K562 (cell line): ENCODE data around the gene CYFIP2. TPM values are rescaled to one million over a fixed set of nuclear protein-coding genes. Genes with fewer than 3 reads are reported as not detected.
A peak's percentile ranks its signal among the peaks of the same experiment; 100 is the strongest.

ENCODE experiments used
- ATAC-seq: fragments of 200-7000 bp; cut with Tn5 transposase; 3 replicates; pipeline ENCODE4 v1.9.1; 2020; ENCODE audit warnings: moderate library complexity
- BruUV-seq: library from RNA; stranded (reverse); fragments of 400-500 nt; replicated peaks from 2 replicates; lab custom pipeline; 2021; lab: Mats Ljungman, UMichigan
- CTCF ChIA-PET: fragments of 300-600 bp; formaldehyde crosslinking; extraction: SDS; loops from one replicate; lab custom pipeline; 2021; ENCODE audit warnings: low intra/inter-chr PET ratio; lab: Yijun Ruan, JAX
- POLR2A ChIA-PET: fragments of 300-600, 350-650 bp; sonication (Branson Sonifier 250); formaldehyde crosslinking; extraction: SDS; loops from one replicate; lab custom pipeline; 2021; ENCODE audit warnings: antibody characterized with exemption, inconsistent platforms; lab: Yijun Ruan, JAX
- DNase-seq, 4 experiments: peaks; one replicate each; pipeline versions ENCODE4 v3.0.0 to v3.0.0-alpha.2; 2011 to 2018; ENCODE audit warnings: low spot score in 3 of 4, mixed read lengths in 3 of 4; ENCODE audit errors: extremely low read depth in 1 of 4
- FAIRE-seq: peaks from 2 replicates; lab custom pipeline; 2011; peaks lifted over from hg19 to GRCh38; lab: Jason Lieb, UNC
- H2AFZ ChIP-seq: 2 replicates; pipeline ENCODE4 v1.6.0; 2011; ENCODE audit warnings: low read depth, low read length, control low read depth, inconsistent platforms
- H3K27ac ChIP-seq: fragments of 200-600 bp; 3 replicates; pipeline ENCODE4 v1.8.0; 2011; ENCODE audit warnings: low read depth, mild to moderate bottlenecking, control low read depth, inconsistent platforms, low read length, moderate library complexity, mixed read lengths; ENCODE audit errors: extremely low read depth
- H3K27me3 ChIP-seq, 2 experiments: fragments of 300-600 bp in 1 of 2; 2 replicates in 1 of 2; 3 replicates in 1 of 2; pipeline versions ENCODE4 v1.6.0 to v1.8.0; 2011; ENCODE audit warnings: inconsistent platforms in 2 of 2, low read length in 2 of 2, mild to moderate bottlenecking in 1 of 2, mixed read lengths in 1 of 2, moderate library complexity in 1 of 2; ENCODE audit not compliant: control insufficient read depth in 2 of 2, insufficient read depth in 2 of 2
- H3K36me3 ChIP-seq: fragments of 300-600 bp; 3 replicates; pipeline ENCODE4 v1.8.0; 2011; ENCODE audit warnings: mild to moderate bottlenecking, low read length, inconsistent platforms; ENCODE audit not compliant: control insufficient read depth, insufficient read depth
- H3K4me1 ChIP-seq, 2 experiments: fragments of 200-600 bp in 1 of 2; replicated peaks in 1 of 2; 2 replicates in 1 of 2; 3 replicates in 1 of 2; pipeline versions ENCODE4 v1.5.1 to v1.8.0; 2011; ENCODE audit warnings: inconsistent platforms in 2 of 2, low read length in 2 of 2, mild to moderate bottlenecking in 1 of 2, mixed read lengths in 1 of 2, moderate library complexity in 1 of 2; ENCODE audit not compliant: control insufficient read depth in 2 of 2, insufficient read depth in 2 of 2
- H3K4me2 ChIP-seq: 2 replicates; pipeline ENCODE4 v1.6.1; 2011; ENCODE audit warnings: low read length, control low read depth, inconsistent platforms, mixed read lengths; ENCODE audit not compliant: insufficient read depth
- H3K4me3 ChIP-seq: fragments of 200-600 bp; sonication (generic), shearing (Covaris generic); 2 replicates; pipeline ENCODE4 v1.5.1; 2016; ENCODE audit warnings: control low read depth, inconsistent platforms
- H3K79me2 ChIP-seq: fragments of 200-600 bp; 3 replicates; pipeline ENCODE4 v1.8.0; 2011; ENCODE audit warnings: low read length, inconsistent platforms; ENCODE audit not compliant: control insufficient read depth, insufficient read depth
- H3K9ac ChIP-seq, 2 experiments: 2 replicates each; pipeline versions ENCODE4 v1.6.0 to v1.6.1; 2011; ENCODE audit warnings: low read depth in 2 of 2, low read length in 2 of 2, control low read depth in 1 of 2, inconsistent platforms in 1 of 2, mild to moderate bottlenecking in 1 of 2, mixed read lengths in 1 of 2; ENCODE audit not compliant: insufficient read depth in 1 of 2
- H3K9me1 ChIP-seq: one replicate; pipeline ENCODE4 v1.6.0; 2011; ENCODE audit warnings: inconsistent platforms, mild to moderate bottlenecking, low read length, moderate library complexity; ENCODE audit not compliant: control insufficient read depth, insufficient read depth
- H3K9me3 ChIP-seq: replicated peaks from 2 replicates; pipeline ENCODE4 v1.5.1; 2011; ENCODE audit warnings: low read depth, low read length, inconsistent platforms; ENCODE audit not compliant: control insufficient read depth, insufficient read depth
- H4K20me1 ChIP-seq: replicated peaks from 2 replicates; pipeline ENCODE4 v1.6.1; 2011; ENCODE audit warnings: low read length, inconsistent platforms, mixed read lengths; ENCODE audit not compliant: control insufficient read depth, insufficient read depth
- ARID2 ChIP-seq: fragments of 450-650 bp; IDR thresholded peaks from 2 replicates; pipeline ENCODE4 v1.6.1; 2017; ENCODE audit warnings: antibody characterized with exemption, mild to moderate bottlenecking
- ATF3 ChIP-seq, 2 experiments: fragments of 450-650 bp in 1 of 2; sonication (generic) in 1 of 2; formaldehyde crosslinking in 1 of 2; IDR thresholded peaks in 1 of 2; conservative IDR thresholded peaks in 1 of 2; 2 replicates each; pipeline versions ENCODE4 v1.6.1 to v1.8.1; 2016 to 2023; ENCODE audit warnings: mild to moderate bottlenecking in 2 of 2, moderate library complexity in 2 of 2, inconsistent platforms in 1 of 2, missing genetic modification reagents in 1 of 2
- CAMTA2 ChIP-seq: fragments of 250-450 bp; sonication (Bioruptor Pico); conservative IDR thresholded peaks from 2 replicates; pipeline ENCODE4 v1.5.1; 2022
- CEBPG ChIP-seq, 3 experiments: fragments of 200-800 bp in 1 of 3; sonication (Bioruptor generic) in 1 of 3; sonication (generic) in 1 of 3; formaldehyde crosslinking in 1 of 3; IDR thresholded peaks in 2 of 3; conservative IDR thresholded peaks in 1 of 3; 2 replicates each; pipeline versions ENCODE4 v1.6.1 to v1.8.0; 2016 to 2022; ENCODE audit warnings: missing compliant biosample characterization in 2 of 3, missing genetic modification characterization in 2 of 3, mild to moderate bottlenecking in 1 of 3, missing genetic modification reagents in 1 of 3
- CREM ChIP-seq: IDR thresholded peaks from 2 replicates; pipeline ENCODE4 v1.6.1; 2014; ENCODE audit warnings: antibody characterized with exemption, low read depth
- E2F3 ChIP-seq: fragments of 250-450 bp; sonication (Bioruptor Pico); IDR thresholded peaks from 2 replicates; pipeline ENCODE4 v1.4.0; 2020; ENCODE audit warnings: mild to moderate bottlenecking
- EP300 ChIP-seq: IDR thresholded peaks from 2 replicates; pipeline ENCODE4 v1.6.1; 2012; ENCODE audit warnings: low read length, improper control_type of control experiment
- EP400 ChIP-seq: fragments of 450-650 bp; IDR thresholded peaks from 2 replicates; pipeline ENCODE4 v1.6.1; 2017; ENCODE audit warnings: antibody characterized with exemption, mild to moderate bottlenecking, moderate library complexity
- GABPA ChIP-seq: fragments of 200-800 bp; sonication (Bioruptor generic); conservative IDR thresholded peaks from 2 replicates; pipeline ENCODE4 v1.6.1; 2016; ENCODE audit warnings: low read depth, missing genetic modification characterization, missing compliant biosample characterization
- JUND ChIP-seq, 2 experiments: IDR thresholded peaks; 2 replicates in 1 of 2; 3 replicates in 1 of 2; pipeline ENCODE4 v1.6.1; 2011; ENCODE audit warnings: borderline replicate concordance in 2 of 2, low read depth in 2 of 2, low read length in 2 of 2, improper control_type of control experiment in 1 of 2, missing biosample characterization in 1 of 2, missing genetic modification characterization in 1 of 2, missing genetic modification reagents in 1 of 2
- POLR2H ChIP-seq: IDR thresholded peaks from 2 replicates; pipeline ENCODE4 v1.6.1; 2016; ENCODE audit warnings: missing genetic modification characterization, low read depth, mild to moderate bottlenecking, control low read depth, missing compliant biosample characterization, moderate library complexity
- RFX5 ChIP-seq: IDR thresholded peaks from 2 replicates; pipeline ENCODE4 v1.6.1; 2011; ENCODE audit warnings: low read depth, mild to moderate bottlenecking, improper control_type of control experiment, low read length
- SMARCA4 ChIP-seq: fragments of 450-650 bp; IDR thresholded peaks from 2 replicates; pipeline ENCODE4 v1.6.1; 2016
- TEAD4 ChIP-seq, 2 experiments: sonication (generic) in 1 of 2; formaldehyde crosslinking in 1 of 2; IDR thresholded peaks; 2 replicates each; pipeline versions ENCODE4 v1.6.1 to v1.8.0; 2012 to 2022; ENCODE audit warnings: borderline replicate concordance in 1 of 2, inconsistent platforms in 1 of 2, low read length in 1 of 2, mild to moderate bottlenecking in 1 of 2, missing genetic modification reagents in 1 of 2
- WHSC1 ChIP-seq: IDR thresholded peaks from one replicate; pipeline ENCODE4 v1.6.1; 2012; ENCODE audit warnings: low read length, control low read depth, inconsistent platforms
- ZBTB11 ChIP-seq, 3 experiments: fragments of 200-800 bp in 1 of 3; fragments of 250-450 bp in 1 of 3; fragments of 450-650 bp in 1 of 3; sonication (Bioruptor Pico) in 1 of 3; sonication (Bioruptor generic) in 1 of 3; formaldehyde crosslinking in 1 of 3; IDR thresholded peaks; 2 replicates each; pipeline versions ENCODE4 v1.6.1 to v1.8.0; 2016 to 2022; ENCODE audit warnings: mild to moderate bottlenecking in 2 of 3, missing genetic modification characterization in 2 of 3, missing compliant biosample characterization in 1 of 3, moderate library complexity in 1 of 3
- ZNF408 ChIP-seq: fragments of 250-450 bp; sonication (Bioruptor Pico); IDR thresholded peaks from 2 replicates; pipeline ENCODE4 v1.4.0; 2020; ENCODE audit warnings: low read depth, mild to moderate bottlenecking, moderate library complexity
- WGBS: fragments of 100-300 bp; shearing (Covaris generic); methylation state at CpG from one replicate; pipeline ENCODE4 v1.1.6; 2016; ENCODE audit warnings: low coverage, mixed read lengths; ENCODE audit not compliant: insufficient coverage; ENCODE audit errors: missing lambda C conversion rate; 5-methylcytosine and 5-hydroxymethylcytosine counted together
- in situ Hi-C: fragments of 300-500 bp; cut with MboI; formaldehyde crosslinking; loops from 4 replicates; pipeline ENCODE4 v1.15.0; 2018; ENCODE audit warnings: inconsistent platforms, mixed read lengths
- intact Hi-C: fragments of 100-400 bp; cut with micrococcal nuclease; formaldehyde crosslinking; loops from 2 replicates; pipeline ENCODE4 v1.14.2; 2022
- polyA plus RNA-seq, 8 experiments: library from polyadenylated mRNA; depleted of rRNA in 4 of 8; stranded (reverse) in 5 of 8; unstranded in 3 of 8; fragments of >200 nt; fragmentation: Nextera tagmentation in 2 of 8; fragmentation: Illumina TruSeq in 1 of 8; extraction: Ambion mirVana in 2 of 8; extraction: Trizol in 1 of 8; gene quantifications; 2 replicates each; pipeline versions ENCODE4 v1.2.1 to v1.2.3, GENCODE V29; 2011 to 2014; ENCODE audit warnings: inconsistent platforms in 1 of 8, missing spikeins in 1 of 8
- total RNA-seq, 7 experiments: library from RNA; depleted of rRNA in 6 of 7; stranded (reverse); fragments of >200 nt in 6 of 7; fragmentation: Illumina TruSeq in 2 of 7; extraction: Trizol in 2 of 7; gene quantifications; 2 replicates each; pipeline versions ENCODE4 v1.2.1 to v1.2.3, GENCODE V29; 2011 to 2021; ENCODE audit warnings: low replicate concordance in 1 of 7

Gene CYFIP2
- total and polyA plus RNA-seq, 9 of the 15 experiments (the other 6 are each of a cell fraction or from before 2014, with no cell fraction given), result 0.76 to 2.9 (median 1.4) TPM; not detected in 1

GRCh38 chr5:157280927-157281326, 15.0 kb downstream of the CYFIP2 start:
- no peak for ATAC-seq
- Histone ChIP-seq H3K36me3 (no peaks in the 10 kb centered on the region), H2AFZ (no peak overlapping the region), H3K9me3 (no peaks in the 10 kb centered on the region), H3K4me2 (no peak overlapping the region), H3K4me1 (peaks cover 0 to 14% of the 10 kb centered on the region in 2 experiments; a peak in 2 of 5 replicates), H3K27ac (no peak overlapping the region), H3K27me3 (no peaks in the 10 kb centered on the region), H3K79me2 (no peaks in the 10 kb centered on the region), H3K9me1 (no peaks in the 10 kb centered on the region), H4K20me1 (no peaks in the 10 kb centered on the region), H3K9ac (no peak overlapping the region), H3K4me3 (no peak overlapping the region)
- ChIA-PET CTCF (no interaction called here), POLR2A (no interaction called here)
- in situ Hi-C loops, result no loop called here
- intact Hi-C loops, result no loop called here
- WGBS, result 4% methylated on average over 3 of the region's 3 CpGs
- no peak for DNase-seq
- no peak for FAIRE-seq
- BruUV-seq, result no TSS peak
- TF ChIP-seq EP300 (peak; percentile 26; the same call in 1 of the 2 replicates), RFX5 (no peak), POLR2H (tag) (0 out of 2 replicates have a peak, but pooled peaks have one; percentile 30), ZBTB11 (CRISPR knock-in tag; IDR thresholded peaks at IDR 0.05) (peak in 1 of 3 experiments; percentile 71; a peak in 2 of 6 replicates), SMARCA4 (peak; percentile 22; the same call in 1 of the 2 replicates), ARID2 (no peak), TEAD4 (IDR thresholded peaks at IDR 0.05; ENCODE audit: low read length) (no peak), TEAD4 (CRISPR knock-in tag; IDR thresholded peaks at IDR 0.05; ENCODE audit: borderline replicate concordance) (no peak), CREM (peak; percentile 31; the same call in 1 of the 2 replicates), E2F3 (CRISPR knock-in tag) (no peak), EP400 (no peak), JUND (IDR thresholded peaks at IDR 0.05; ENCODE audit: borderline replicate concordance, low read depth, low read length) (peak; percentile 67; the same call in 1 of the 2 replicates), JUND (tag; IDR thresholded peaks at IDR 0.05; ENCODE audit: borderline replicate concordance, low read depth, low read length) (no peak), ATF3 (IDR thresholded peaks at IDR 0.05) (peak; percentile 83; the same call in 1 of the 2 replicates), ATF3 (CRISPR knock-in tag; conservative IDR thresholded peaks at IDR 0.05) (no peak), WHSC1 (no peak), ZNF408 (no peak), GABPA (tag) (peak; percentile 34; the same call in 1 of the 2 replicates), CAMTA2 (CRISPR knock-in tag) (no peak), CEBPG (CRISPR knock-in tag; IDR thresholded peaks at IDR 0.05) (no peak), CEBPG (tag; conservative IDR thresholded peaks at IDR 0.05 in 1 of 2, IDR thresholded peaks at IDR 0.05 in 1 of 2) (peak; percentile 61 to 80; a peak in 3 of 4 replicates)
